HEK293 (cell line): ENCODE data around the gene PHETA1.

ENCODE experiments used
- MEIS1 ChIP-seq: sonication (generic); formaldehyde crosslinking; IDR thresholded peaks from 2 replicates; pipeline ENCODE4 v1.8.1; 2022; ENCODE audit warnings: missing genetic modification reagents, mild to moderate bottlenecking, borderline replicate concordance
- PBX3 ChIP-seq: sonication (generic); formaldehyde crosslinking; IDR thresholded peaks from 2 replicates; pipeline ENCODE4 v1.8.1; 2022; ENCODE audit warnings: mild to moderate bottlenecking, moderate library complexity, missing genetic modification reagents
- ZNF211 ChIP-seq: fragments of 450-650 bp; formaldehyde crosslinking; IDR thresholded peaks from 2 replicates; pipeline ENCODE4 v1.5.1; 2016; ENCODE audit warnings: low read depth, missing biosample characterization, missing genetic modification characterization
- ZNF248 ChIP-seq: fragments of 450-650 bp; formaldehyde crosslinking; IDR thresholded peaks from 2 replicates; pipeline ENCODE4 v1.5.1; 2017; ENCODE audit warnings: missing biosample characterization, missing genetic modification characterization
- ZNF324 ChIP-seq: fragments of 450-650 bp; formaldehyde crosslinking; IDR thresholded peaks from 2 replicates; pipeline ENCODE4 v1.5.1; 2016; ENCODE audit warnings: missing biosample characterization, missing genetic modification characterization
- ZNF473 ChIP-seq: fragments of 450-650 bp; formaldehyde crosslinking; IDR thresholded peaks from 2 replicates; pipeline ENCODE4 v1.5.1; 2017; ENCODE audit warnings: missing biosample characterization, missing genetic modification characterization
- ZNF48 ChIP-seq: fragments of 450-650 bp; formaldehyde crosslinking; IDR thresholded peaks from 2 replicates; pipeline ENCODE4 v1.5.1; 2016; ENCODE audit warnings: missing biosample characterization, missing genetic modification characterization
- ZNF518A ChIP-seq: fragments of 450-650 bp; formaldehyde crosslinking; conservative IDR thresholded peaks from 2 replicates; pipeline ENCODE4 v1.5.1; 2016; ENCODE audit warnings: low read depth, missing biosample characterization, missing genetic modification characterization
- ZNF621 ChIP-seq: fragments of 450-650 bp; formaldehyde crosslinking; IDR thresholded peaks from 2 replicates; pipeline ENCODE4 v1.5.1; 2017; ENCODE audit warnings: missing biosample characterization, missing genetic modification characterization
- ZNF776 ChIP-seq: fragments of 450-650 bp; formaldehyde crosslinking; IDR thresholded peaks from 2 replicates; pipeline ENCODE4 v1.5.0; 2017; ENCODE audit warnings: missing biosample characterization, missing genetic modification characterization, borderline replicate concordance
- ZNF830 ChIP-seq: fragments of 450-650 bp; IDR thresholded peaks from 2 replicates; pipeline ENCODE4 v1.5.0; 2018; ENCODE audit warnings: missing biosample characterization, missing genetic modification characterization, low read depth, mild to moderate bottlenecking, moderate library complexity
- ZSCAN23 ChIP-seq: fragments of 450-650 bp; formaldehyde crosslinking; IDR thresholded peaks from 2 replicates; pipeline ENCODE4 v1.5.1; 2016; ENCODE audit warnings: missing biosample characterization, missing genetic modification characterization
- TF ChIP-seq, protein P1 (sequence below): fragments of 450-650 bp; formaldehyde crosslinking; IDR thresholded peaks from 2 replicates; pipeline ENCODE4 v1.5.1; 2017; ENCODE audit warnings: missing biosample characterization, missing genetic modification characterization
- TF ChIP-seq, protein P2 (sequence below): fragments of 450-650 bp; formaldehyde crosslinking; IDR thresholded peaks from 2 replicates; pipeline ENCODE4 v1.5.1; 2016; ENCODE audit warnings: missing biosample characterization, missing genetic modification characterization
- TF ChIP-seq, protein P3 (sequence below): fragments of 450-650 bp; formaldehyde crosslinking; IDR thresholded peaks from 2 replicates; pipeline ENCODE4 v1.5.1; 2016; ENCODE audit warnings: missing biosample characterization, missing genetic modification characterization
- TF ChIP-seq, protein P4 (sequence below): fragments of 450-650 bp; formaldehyde crosslinking; IDR thresholded peaks from 2 replicates; pipeline ENCODE4 v1.5.1; 2016; ENCODE audit warnings: missing biosample characterization, missing genetic modification characterization

Gene PHETA1

GRCh38 chr12:111354511-111354910 lies 14.4 kb downstream of the PHETA1 start (continued):
- TF ChIP-seq, protein P1, sequence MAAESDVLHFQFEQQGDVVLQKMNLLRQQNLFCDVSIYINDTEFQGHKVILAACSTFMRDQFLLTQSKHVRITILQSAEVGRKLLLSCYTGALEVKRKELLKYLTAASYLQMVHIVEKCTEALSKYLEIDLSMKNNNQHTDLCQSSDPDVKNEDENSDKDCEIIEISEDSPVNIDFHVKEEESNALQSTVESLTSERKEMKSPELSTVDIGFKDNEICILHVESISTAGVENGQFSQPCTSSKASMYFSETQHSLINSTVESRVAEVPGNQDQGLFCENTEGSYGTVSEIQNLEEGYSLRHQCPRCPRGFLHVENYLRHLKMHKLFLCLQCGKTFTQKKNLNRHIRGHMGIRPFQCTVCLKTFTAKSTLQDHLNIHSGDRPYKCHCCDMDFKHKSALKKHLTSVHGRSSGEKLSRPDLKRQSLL = no peak
- TF ChIP-seq ZNF248 (tag by site-specific recombination) (no peak), ZNF48 (no peak), ZNF621 (tag by site-specific recombination) (no peak), ZNF211 (no peak), ZNF776 (tag by site-specific recombination) (no peak), ZNF830 (tag by site-specific recombination) (no peak), ZNF324 (no peak), ZNF473 (tag by site-specific recombination) (no peak), ZSCAN23 (tag by site-specific recombination) (no peak), MEIS1 (CRISPR knock-in tag) (no peak), PBX3 (CRISPR knock-in tag) (no peak), ZNF518A (no peak)
- TF ChIP-seq, protein P2, sequence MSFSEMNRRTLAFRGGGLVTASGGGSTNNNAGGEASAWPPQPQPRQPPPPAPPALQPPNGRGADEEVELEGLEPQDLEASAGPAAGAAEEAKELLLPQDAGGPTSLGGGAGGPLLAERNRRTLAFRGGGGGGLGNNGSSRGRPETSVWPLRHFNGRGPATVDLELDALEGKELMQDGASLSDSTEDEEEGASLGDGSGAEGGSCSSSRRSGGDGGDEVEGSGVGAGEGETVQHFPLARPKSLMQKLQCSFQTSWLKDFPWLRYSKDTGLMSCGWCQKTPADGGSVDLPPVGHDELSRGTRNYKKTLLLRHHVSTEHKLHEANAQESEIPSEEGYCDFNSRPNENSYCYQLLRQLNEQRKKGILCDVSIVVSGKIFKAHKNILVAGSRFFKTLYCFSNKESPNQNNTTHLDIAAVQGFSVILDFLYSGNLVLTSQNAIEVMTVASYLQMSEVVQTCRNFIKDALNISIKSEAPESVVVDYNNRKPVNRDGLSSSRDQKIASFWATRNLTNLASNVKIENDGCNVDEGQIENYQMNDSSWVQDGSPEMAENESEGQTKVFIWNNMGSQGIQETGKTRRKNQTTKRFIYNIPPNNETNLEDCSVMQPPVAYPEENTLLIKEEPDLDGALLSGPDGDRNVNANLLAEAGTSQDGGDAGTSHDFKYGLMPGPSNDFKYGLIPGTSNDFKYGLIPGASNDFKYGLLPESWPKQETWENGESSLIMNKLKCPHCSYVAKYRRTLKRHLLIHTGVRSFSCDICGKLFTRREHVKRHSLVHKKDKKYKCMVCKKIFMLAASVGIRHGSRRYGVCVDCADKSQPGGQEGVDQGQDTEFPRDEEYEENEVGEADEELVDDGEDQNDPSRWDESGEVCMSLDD (tag by site-specific recombination) = no peak
- TF ChIP-seq, protein P3, sequence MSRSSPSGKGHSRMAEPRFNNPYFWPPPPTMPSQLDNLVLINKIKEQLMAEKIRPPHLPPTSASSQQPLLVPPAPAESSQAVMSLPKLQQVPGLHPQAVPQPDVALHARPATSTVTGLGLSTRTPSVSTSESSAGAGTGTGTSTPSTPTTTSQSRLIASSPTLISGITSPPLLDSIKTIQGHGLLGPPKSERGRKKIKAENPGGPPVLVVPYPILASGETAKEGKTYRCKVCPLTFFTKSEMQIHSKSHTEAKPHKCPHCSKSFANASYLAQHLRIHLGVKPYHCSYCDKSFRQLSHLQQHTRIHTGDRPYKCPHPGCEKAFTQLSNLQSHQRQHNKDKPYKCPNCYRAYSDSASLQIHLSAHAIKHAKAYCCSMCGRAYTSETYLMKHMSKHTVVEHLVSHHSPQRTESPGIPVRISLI (tag by site-specific recombination) = no peak
- TF ChIP-seq, protein P4, sequence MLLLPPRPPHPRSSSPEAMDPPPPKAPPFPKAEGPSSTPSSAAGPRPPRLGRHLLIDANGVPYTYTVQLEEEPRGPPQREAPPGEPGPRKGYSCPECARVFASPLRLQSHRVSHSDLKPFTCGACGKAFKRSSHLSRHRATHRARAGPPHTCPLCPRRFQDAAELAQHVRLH (tag by site-specific recombination) = no peak
